Vagina (tissue), 2 donors: ENCODE measurements around the gene CD177.

Source experiments
- CTCF ChIP-seq, 3 experiments: fragments of 450-650 bp in 2 of 3; fragments of 200-600 bp in 1 of 3; sonication (generic) in 1 of 3; IDR thresholded peaks; one replicate each; pipeline ENCODE4 v1.5.1; 2017 to 2019; ENCODE audit warnings: antibody characterized with exemption in 3 of 3, mild to moderate bottlenecking in 2 of 3, moderate library complexity in 2 of 3
- POLR2A ChIP-seq, 2 donors: fragments of 450-650 bp; IDR thresholded peaks; one replicate each; pipeline ENCODE4 v1.6.1; 2017; ENCODE audit warnings: antibody characterized with exemption in 2 of 2, mild to moderate bottlenecking in 2 of 2, moderate library complexity in 2 of 2
- POLR2AphosphoS5 ChIP-seq, 2 donors: sonication (generic); formaldehyde crosslinking; IDR thresholded peaks; one replicate each; pipeline ENCODE4 v1.9.0; 2017; ENCODE audit warnings: antibody characterized with exemption in 2 of 2, mild to moderate bottlenecking in 2 of 2, low read depth in 1 of 2; ENCODE audit not compliant: insufficient read depth in 1 of 2

- TF ChIP-seq CTCF (IDR thresholded peaks at IDR 0.05) (no peak), POLR2A (IDR thresholded peaks at IDR 0.05) (no peak), POLR2AphosphoS5 (IDR thresholded peaks at IDR 0.05; ENCODE audit: insufficient read depth in 1 of 2, low read depth in 1 of 2) (no peak)
Measured at GRCh38 chr19:43306097-43306496, 47.4 kb upstream of the CD177 start.
